AG10803 (cell line): ENCODE measurements around the gene EIF3B.

Source experiments
- DNase-seq: peaks from one replicate; pipeline ENCODE4 v3.0.0; 2010; ENCODE audit warnings: low read depth
- H3K4me3 ChIP-seq: 2 replicates; pipeline ENCODE4 v1.5.1; 2011; ENCODE audit warnings: mild to moderate bottlenecking, low read length, control low read depth
- TF ChIP-seq, protein P1 (sequence below): conservative IDR thresholded peaks from 2 replicates; pipeline ENCODE4 v1.5.1; 2011; ENCODE audit warnings: mild to moderate bottlenecking, low read length, control low read depth, inconsistent platforms

EIF3B gene

DNA sequence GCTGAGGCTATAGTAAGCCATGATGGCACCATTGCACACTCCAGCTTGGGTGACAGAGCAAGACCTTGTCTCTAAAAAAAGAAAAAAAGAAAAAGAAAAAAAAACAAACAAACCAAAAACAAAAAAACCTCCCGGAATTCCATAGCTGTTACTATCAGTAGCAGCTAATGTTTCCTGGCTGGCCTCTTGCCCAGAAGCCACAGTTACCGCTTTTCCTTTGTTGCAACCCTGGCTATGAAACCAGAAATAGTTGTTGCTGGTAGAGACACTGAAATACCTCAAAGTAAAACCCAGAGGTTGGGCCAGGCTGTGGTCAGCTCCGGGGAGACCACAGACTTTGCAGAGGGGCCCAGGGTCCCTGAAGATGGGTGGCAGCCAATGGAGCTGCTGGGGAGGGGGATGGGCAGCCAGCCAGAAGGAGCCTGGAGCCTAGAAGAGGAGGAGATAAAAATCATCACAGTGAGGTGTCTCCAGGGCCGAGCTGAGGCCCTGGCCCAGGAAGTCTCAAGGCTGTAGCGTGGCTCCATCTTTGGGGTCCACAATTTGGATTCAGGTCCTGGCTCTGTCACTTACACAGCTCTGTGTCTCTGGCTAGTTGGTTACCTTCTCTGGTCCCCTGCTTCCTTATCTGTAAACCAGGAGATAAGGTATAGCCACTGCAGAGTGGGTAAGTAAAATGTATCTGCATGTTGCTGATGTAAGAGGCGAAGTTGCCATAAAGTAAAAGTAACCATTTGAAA is 45.4 kb downstream of the EIF3B start:
- H3K4me3 ChIP-seq, result peak overlapping the region; percentile 27
- peak; percentile 98 for DNase-seq
- TF ChIP-seq, protein P1, sequence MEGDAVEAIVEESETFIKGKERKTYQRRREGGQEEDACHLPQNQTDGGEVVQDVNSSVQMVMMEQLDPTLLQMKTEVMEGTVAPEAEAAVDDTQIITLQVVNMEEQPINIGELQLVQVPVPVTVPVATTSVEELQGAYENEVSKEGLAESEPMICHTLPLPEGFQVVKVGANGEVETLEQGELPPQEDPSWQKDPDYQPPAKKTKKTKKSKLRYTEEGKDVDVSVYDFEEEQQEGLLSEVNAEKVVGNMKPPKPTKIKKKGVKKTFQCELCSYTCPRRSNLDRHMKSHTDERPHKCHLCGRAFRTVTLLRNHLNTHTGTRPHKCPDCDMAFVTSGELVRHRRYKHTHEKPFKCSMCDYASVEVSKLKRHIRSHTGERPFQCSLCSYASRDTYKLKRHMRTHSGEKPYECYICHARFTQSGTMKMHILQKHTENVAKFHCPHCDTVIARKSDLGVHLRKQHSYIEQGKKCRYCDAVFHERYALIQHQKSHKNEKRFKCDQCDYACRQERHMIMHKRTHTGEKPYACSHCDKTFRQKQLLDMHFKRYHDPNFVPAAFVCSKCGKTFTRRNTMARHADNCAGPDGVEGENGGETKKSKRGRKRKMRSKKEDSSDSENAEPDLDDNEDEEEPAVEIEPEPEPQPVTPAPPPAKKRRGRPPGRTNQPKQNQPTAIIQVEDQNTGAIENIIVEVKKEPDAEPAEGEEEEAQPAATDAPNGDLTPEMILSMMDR, result no peak

DNA sequence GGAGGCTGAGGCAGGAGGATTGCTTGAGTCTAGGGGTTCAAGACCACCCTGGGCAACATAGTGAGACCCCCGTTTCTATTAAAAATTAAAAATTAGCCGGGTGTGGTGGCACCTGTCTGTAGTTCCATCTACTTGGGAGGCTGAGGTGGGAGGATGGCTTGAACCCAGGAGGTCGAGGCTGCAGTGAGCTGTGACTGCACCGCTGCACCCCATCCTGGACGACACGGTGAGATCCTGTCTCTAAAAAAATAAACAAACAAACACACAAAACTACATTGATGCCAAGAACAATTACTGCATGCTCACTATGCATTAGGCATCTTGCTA is 48.0 kb downstream of the EIF3B start:
- DNase-seq, result no peak
- TF ChIP-seq, protein P1, result no peak
- H3K4me3 ChIP-seq, result peak overlapping the region; percentile 93

DNA sequence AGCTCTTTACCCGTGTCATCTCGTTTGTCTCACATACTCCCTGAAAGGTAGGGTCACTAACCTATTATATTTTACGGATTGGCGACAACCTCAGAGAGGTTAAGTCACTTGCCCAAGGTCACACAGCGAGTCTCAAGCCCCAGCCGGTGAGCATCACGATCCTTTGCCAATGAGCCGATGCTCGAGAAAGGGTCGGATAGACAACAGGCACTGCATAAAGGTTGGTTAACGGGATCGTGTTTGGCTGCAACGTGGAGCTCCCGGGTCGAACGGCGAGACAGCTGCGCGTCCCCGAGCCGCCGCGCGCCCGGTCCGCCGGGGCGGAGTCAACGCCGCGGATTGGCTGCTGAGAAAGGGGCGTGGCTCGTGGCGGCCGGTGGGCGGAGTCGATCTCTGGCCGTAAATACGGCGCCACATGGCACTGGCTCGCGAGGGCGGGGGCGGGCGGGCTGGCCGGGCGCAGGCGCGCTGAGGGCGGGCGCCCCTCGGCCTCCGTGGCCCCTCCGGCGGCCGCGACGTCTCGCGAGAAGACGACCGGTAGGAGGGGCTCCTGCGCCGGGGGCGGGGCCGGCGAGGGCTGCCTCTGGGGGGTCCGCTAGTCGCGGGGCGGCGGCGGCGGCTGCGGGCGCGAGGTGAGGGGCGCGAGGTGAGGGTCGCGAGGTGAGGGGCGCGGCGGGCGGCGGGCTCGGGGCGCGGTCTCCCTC is 48.5 kb downstream of the EIF3B start, which contains the start of gene CHST12:
Gene CHST12, plus strand, starts transcription at position 598 of the 704 bp plus-strand sequence. CDS start 29,029 bp downstream, outside the sequence.
- peak within 1 kb of the TSS; percentile 93 for H3K4me3 ChIP-seq
- DNase-seq, result peak; percentile 92
- TF ChIP-seq, protein P1, result no peak

GRCh38 chr7:2403718-2404648 is 49.4 kb downstream of the EIF3B start:
- DNase-seq, result peak; percentile 25
- peak overlapping the region; percentile 74 for H3K4me3 ChIP-seq
- TF ChIP-seq, protein P1, result peak; percentile 7

GRCh38 chr7:2404714-2405119 is 50.1 kb downstream of the EIF3B start:
- peak overlapping the region; percentile 74 for H3K4me3 ChIP-seq
- TF ChIP-seq, protein P1, result no peak
- no peak for DNase-seq

- DNase-seq, result no peak
- no peak overlapping the region for H3K4me3 ChIP-seq
- TF ChIP-seq, protein P1, result no peak
These were observed 50.6 kb downstream of the EIF3B start for GRCh38 chr7:2405201-2405600.
